ENCODE data around the gene USHBP1.

USHBP1 gene

GRCh38 chr19:17244618-17245534 is 19.7 kb downstream of the USHBP1 start:
- H3K9me3 ChIP-seq (ENCODE audit: low read length): no peaks in the 10 kb centered on the region
- no peak overlapping the region for H2AFZ ChIP-seq (ENCODE audit: low read depth, low read length)
- H3K27me3 ChIP-seq (ENCODE audit: insufficient read depth, low read length): no peaks in the 10 kb centered on the region
- peaks cover 7% of the 10 kb centered on the region for H3K36me3 ChIP-seq (ENCODE audit: insufficient read depth, low read length)
- peak overlapping the region; percentile 98 for H3K4me3 ChIP-seq (ENCODE audit: low read length)
- peaks cover 46% of the 10 kb centered on the region for H3K4me1 ChIP-seq (ENCODE audit: insufficient read depth, low read length)

- Histone ChIP-seq H2AFZ (ENCODE audit: low read depth, low read length) (no peak overlapping the region), H3K4me3 (ENCODE audit: low read length) (peak overlapping the region; percentile 98), H3K36me3 (ENCODE audit: insufficient read depth, low read length) (peaks cover 7% of the 10 kb centered on the region), H3K27me3 (ENCODE audit: insufficient read depth, low read length) (no peaks in the 10 kb centered on the region), H3K4me1 (ENCODE audit: insufficient read depth, low read length) (peaks cover 45% of the 10 kb centered on the region), H3K9me3 (ENCODE audit: low read length) (no peaks in the 10 kb centered on the region)
These were observed 20.5 kb downstream of the USHBP1 start for GRCh38 chr19:17243830-17244617.

GRCh38 chr19:17243211-17243829 is 21.2 kb downstream of the USHBP1 start:
- Histone ChIP-seq H3K36me3 (ENCODE audit: insufficient read depth, low read length) (peaks cover 12% of the 10 kb centered on the region), H2AFZ (ENCODE audit: low read depth, low read length) (no peak overlapping the region), H3K9me3 (ENCODE audit: low read length) (no peaks in the 10 kb centered on the region), H3K4me1 (ENCODE audit: insufficient read depth, low read length) (peaks cover 39% of the 10 kb centered on the region), H3K27me3 (ENCODE audit: insufficient read depth, low read length) (no peaks in the 10 kb centered on the region), H3K4me3 (ENCODE audit: low read length) (peak overlapping the region; percentile 98)

GRCh38 chr19:17242431-17243208 is 21.9 kb downstream of the USHBP1 start:
- H3K36me3 ChIP-seq (ENCODE audit: insufficient read depth, low read length): peaks cover 13% of the 10 kb centered on the region
- no peak overlapping the region for H2AFZ ChIP-seq (ENCODE audit: low read depth, low read length)
- no peaks in the 10 kb centered on the region for H3K9me3 ChIP-seq (ENCODE audit: low read length)
- H3K27me3 ChIP-seq (ENCODE audit: insufficient read depth, low read length): no peaks in the 10 kb centered on the region
- H3K4me3 ChIP-seq (ENCODE audit: low read length): no peak overlapping the region
- peaks cover 32% of the 10 kb centered on the region for H3K4me1 ChIP-seq (ENCODE audit: insufficient read depth, low read length)

- no peak overlapping the region for H2AFZ ChIP-seq (ENCODE audit: low read depth, low read length)
- H3K4me1 ChIP-seq (ENCODE audit: insufficient read depth, low read length): peaks cover 23% of the 10 kb centered on the region
- no peaks in the 10 kb centered on the region for H3K9me3 ChIP-seq (ENCODE audit: low read length)
- no peak overlapping the region for H3K4me3 ChIP-seq (ENCODE audit: low read length)
- no peaks in the 10 kb centered on the region for H3K27me3 ChIP-seq (ENCODE audit: insufficient read depth, low read length)
- H3K36me3 ChIP-seq (ENCODE audit: insufficient read depth, low read length): peaks cover 19% of the 10 kb centered on the region
These were observed 23.6 kb downstream of the USHBP1 start for GRCh38 chr19:17240826-17241399.

GRCh38 chr19:17240062-17240752 is 24.3 kb downstream of the USHBP1 start:
- H3K4me1 ChIP-seq (ENCODE audit: insufficient read depth, low read length): peaks cover 23% of the 10 kb centered on the region

GRCh38 chr19:17237747-17238706 is 26.5 kb downstream of the USHBP1 start:
- Histone ChIP-seq H3K9me3 (ENCODE audit: low read length) (no peaks in the 10 kb centered on the region), H2AFZ (ENCODE audit: low read depth, low read length) (no peak overlapping the region), H3K4me3 (ENCODE audit: low read length) (no peak overlapping the region), H3K4me1 (ENCODE audit: insufficient read depth, low read length) (peaks cover 10% of the 10 kb centered on the region), H3K36me3 (ENCODE audit: insufficient read depth, low read length) (peaks cover 27% of the 10 kb centered on the region), H3K27me3 (ENCODE audit: insufficient read depth, low read length) (no peaks in the 10 kb centered on the region)

More at GRCh38 chr19:17240062-17240752, 24.3 kb downstream of the USHBP1 start:
- Histone ChIP-seq H3K4me3 (ENCODE audit: low read length) (no peak overlapping the region), H3K9me3 (ENCODE audit: low read length) (no peaks in the 10 kb centered on the region), H3K36me3 (ENCODE audit: insufficient read depth, low read length) (peaks cover 19% of the 10 kb centered on the region), H2AFZ (ENCODE audit: low read depth, low read length) (no peak overlapping the region), H3K27me3 (ENCODE audit: insufficient read depth, low read length) (no peaks in the 10 kb centered on the region)

- Histone ChIP-seq H2AFZ (ENCODE audit: low read depth, low read length) (no peak overlapping the region), H3K27me3 (ENCODE audit: insufficient read depth, low read length) (no peaks in the 10 kb centered on the region), H3K4me1 (ENCODE audit: insufficient read depth, low read length) (peaks cover 10% of the 10 kb centered on the region), H3K4me3 (ENCODE audit: low read length) (no peak overlapping the region), H3K36me3 (ENCODE audit: insufficient read depth, low read length) (peaks cover 36% of the 10 kb centered on the region), H3K9me3 (ENCODE audit: low read length) (no peaks in the 10 kb centered on the region)
These were observed 27.6 kb downstream of the USHBP1 start for GRCh38 chr19:17236811-17237543.

- Histone ChIP-seq H3K36me3 (ENCODE audit: insufficient read depth, low read length) (peaks cover 36% of the 10 kb centered on the region), H3K4me3 (ENCODE audit: low read length) (no peak overlapping the region)
These were observed 28.4 kb downstream of the USHBP1 start for GRCh38 chr19:17235971-17236777.

GRCh38 chr19:17235300-17235970 is 29.1 kb downstream of the USHBP1 start:
- H3K36me3 ChIP-seq (ENCODE audit: insufficient read depth, low read length): peaks cover 39% of the 10 kb centered on the region
- no peaks in the 10 kb centered on the region for H3K9me3 ChIP-seq (ENCODE audit: low read length)
- no peaks in the 10 kb centered on the region for H3K27me3 ChIP-seq (ENCODE audit: insufficient read depth, low read length)
- peaks cover 5% of the 10 kb centered on the region for H3K4me1 ChIP-seq (ENCODE audit: insufficient read depth, low read length)
- H3K4me3 ChIP-seq (ENCODE audit: low read length): no peak overlapping the region
- H2AFZ ChIP-seq (ENCODE audit: low read depth, low read length): no peak overlapping the region

More at GRCh38 chr19:17235971-17236777, 28.4 kb downstream of the USHBP1 start:
- H3K4me1 ChIP-seq (ENCODE audit: insufficient read depth, low read length): peaks cover 8% of the 10 kb centered on the region
- no peaks in the 10 kb centered on the region for H3K9me3 ChIP-seq (ENCODE audit: low read length)
- no peak overlapping the region for H2AFZ ChIP-seq (ENCODE audit: low read depth, low read length)
- H3K27me3 ChIP-seq (ENCODE audit: insufficient read depth, low read length): no peaks in the 10 kb centered on the region
